GM12878 (cell line): ENCODE results near the gene LAMP1. TPM values are rescaled to one million over a fixed set of nuclear protein-coding genes. Genes with fewer than 3 reads are reported as not detected.
"Not testable (repeated sequence)": the region's sequence is repeated elsewhere in the genome, so short reads cannot be mapped to it uniquely, and the experiment has no call there.

Experiments
- ATAC-seq: fragments of 200-7000 bp; cut with Tn5 transposase; 3 replicates; pipeline ENCODE4 v1.9.1; 2020; ENCODE audit warnings: mild to moderate bottlenecking, moderate library complexity
- BruUV-seq: library from RNA; stranded (reverse); fragments of 400-500 nt; replicated peaks from 2 replicates; lab custom pipeline; 2021; lab: Mats Ljungman, UMichigan
- CTCF ChIA-PET: fragments of 300-600 bp; sonication (Branson Sonifier 250); formaldehyde crosslinking; extraction: SDS; loops from one replicate; lab custom pipeline; 2021; ENCODE audit warnings: inconsistent platforms; lab: Yijun Ruan, JAX
- POLR2A ChIA-PET: fragments of 350-600 bp; formaldehyde crosslinking; extraction: SDS; loops from one replicate; lab custom pipeline; 2021; ENCODE audit warnings: inconsistent platforms; lab: Charles Lee
- RAD21 ChIA-PET: fragments of 300-600 bp; sonication (Branson Sonifier 250); formaldehyde crosslinking; loops from one replicate; lab custom pipeline; 2023; ENCODE audit warnings: antibody characterized with exemption; ENCODE audit not compliant: unreplicated experiment; lab: Charles Lee
- SMC1A ChIA-PET: fragments of 300-600 bp; sonication (Branson Sonifier 250); formaldehyde crosslinking; loops from one replicate; lab custom pipeline; 2023; ENCODE audit not compliant: unreplicated experiment, uncharacterized antibody; lab: Charles Lee
- DNase-seq: peaks from one replicate; pipeline ENCODE4 v3.0.0-alpha.2; 2011; ENCODE audit warnings: low read depth, low spot score
- FAIRE-seq: peaks from 3 replicates; lab custom pipeline; 2011; peaks lifted over from hg19 to GRCh38; lab: Jason Lieb, UNC
- H2AFZ ChIP-seq: 2 replicates; pipeline ENCODE4 v1.6.0; 2011; ENCODE audit warnings: low read depth, low read length, control low read depth; ENCODE audit not compliant: control insufficient read depth
- H3K27ac ChIP-seq: 2 replicates; pipeline ENCODE4 v1.5.1; 2011; ENCODE audit warnings: control low read depth; ENCODE audit not compliant: control insufficient read depth, insufficient read depth
- H3K27me3 ChIP-seq, 2 experiments: replicated peaks in 1 of 2; 2 replicates each; pipeline versions ENCODE4 v1.6.0 to v1.6.1; 2011; ENCODE audit warnings: low read length in 1 of 2; ENCODE audit not compliant: control insufficient read depth in 2 of 2, insufficient read depth in 2 of 2
- H3K36me3 ChIP-seq, 2 experiments: 2 replicates each; pipeline ENCODE4 v1.5.1; 2011; ENCODE audit warnings: low read length in 1 of 2; ENCODE audit not compliant: control insufficient read depth in 2 of 2, insufficient read depth in 2 of 2
- H3K4me1 ChIP-seq: 2 replicates; pipeline ENCODE4 v1.6.1; 2011; ENCODE audit warnings: mild to moderate bottlenecking, low read length, moderate library complexity, mixed read lengths; ENCODE audit not compliant: control insufficient read depth, insufficient read depth
- H3K4me2 ChIP-seq: 2 replicates; pipeline ENCODE4 v1.6.0; 2011; ENCODE audit warnings: control low read depth; ENCODE audit not compliant: control insufficient read depth, insufficient read depth
- H3K4me3 ChIP-seq: fragments of 200-600 bp; sonication (generic); 2 replicates; pipeline ENCODE4 v1.5.1; 2016
- H3K79me2 ChIP-seq: 2 replicates; pipeline ENCODE4 v1.6.0; 2011; ENCODE audit warnings: low read length; ENCODE audit not compliant: control insufficient read depth, insufficient read depth
- H3K9ac ChIP-seq: 2 replicates; pipeline ENCODE4 v1.8.0; 2011; ENCODE audit warnings: low read length, control low read depth, mixed read lengths; ENCODE audit not compliant: control insufficient read depth, insufficient read depth
- H3K9me3 ChIP-seq: replicated peaks from 3 replicates; pipeline ENCODE4 v1.5.1; 2011; ENCODE audit warnings: mild to moderate bottlenecking, low read length; ENCODE audit not compliant: control insufficient read depth, insufficient read depth
- H4K20me1 ChIP-seq: 2 replicates; pipeline ENCODE4 v1.6.0; 2011; ENCODE audit not compliant: control insufficient read depth, insufficient read depth
- WGBS: methylation state at CpG from one replicate; pipeline ENCODE4 v1.1.6; 2016; ENCODE audit warnings: low lambda C conversion rate; ENCODE audit not compliant: insufficient replicate concordance, insufficient coverage; ENCODE audit errors: missing lambda C conversion rate; 5-methylcytosine and 5-hydroxymethylcytosine counted together
- in situ Hi-C: fragments of 300-500 bp; cut with MboI; formaldehyde crosslinking; loops from 9 replicates; pipeline ENCODE4 v1.14.3; 2018; ENCODE audit warnings: mixed read lengths
- intact Hi-C: fragments of 100-400 bp; cut with micrococcal nuclease; formaldehyde crosslinking; loops from one replicate; pipeline ENCODE4 v1.14.2; 2022; ENCODE audit not compliant: unreplicated experiment
- microRNA-seq: library from miRNA; unstranded; fragments of <30 nt; microRNA quantifications from one replicate; pipeline ENCODE4, GENCODE V29; 2018
- polyA plus RNA-seq, 11 experiments: library from polyadenylated mRNA; depleted of rRNA in 4 of 11; unstranded in 6 of 11; stranded (reverse) in 5 of 11; fragments of >200 nt; fragmentation: Nextera tagmentation in 4 of 11; fragmentation: Illumina TruSeq in 1 of 11; extraction: Ambion mirVana in 4 of 11; extraction: Trizol in 1 of 11; gene quantifications; 1 replicate in 1 of 11; 2 replicates in 10 of 11; pipeline versions ENCODE4 v1.2.1 to v1.2.3, GENCODE V29; 2011 to 2016; ENCODE audit warnings: inconsistent platforms in 2 of 11, missing spikeins in 2 of 11, low read depth in 1 of 11
- small RNA-seq: library from RNA; depleted of rRNA; stranded (forward); fragments of <200 nt; gene quantifications from one replicate; pipeline ENCODE3, GENCODE V24; 2014
- total RNA-seq, 4 experiments: library from RNA; depleted of rRNA in 3 of 4; stranded (reverse); fragments of >200 nt in 3 of 4; fragmentation: Illumina TruSeq in 1 of 4; extraction: Trizol in 1 of 4; gene quantifications; 2 replicates each; pipeline versions ENCODE4 v1.2.1 to v1.2.3, GENCODE V29; 2013 to 2021
- TF ChIP-seq, protein P1 (sequence below): fragments of 450-650 bp; IDR thresholded peaks from 2 replicates; pipeline ENCODE4 v1.6.1; 2018; ENCODE audit warnings: mild to moderate bottlenecking, low read depth, moderate library complexity; ENCODE audit not compliant: partially characterized antibody

Gene LAMP1
- total and polyA plus RNA-seq, 10 of the 15 experiments (the other 5 are each of a cell fraction or from before 2014, with no cell fraction given), result 2.5 to 83.0 (median 32.7) TPM

DNA sequence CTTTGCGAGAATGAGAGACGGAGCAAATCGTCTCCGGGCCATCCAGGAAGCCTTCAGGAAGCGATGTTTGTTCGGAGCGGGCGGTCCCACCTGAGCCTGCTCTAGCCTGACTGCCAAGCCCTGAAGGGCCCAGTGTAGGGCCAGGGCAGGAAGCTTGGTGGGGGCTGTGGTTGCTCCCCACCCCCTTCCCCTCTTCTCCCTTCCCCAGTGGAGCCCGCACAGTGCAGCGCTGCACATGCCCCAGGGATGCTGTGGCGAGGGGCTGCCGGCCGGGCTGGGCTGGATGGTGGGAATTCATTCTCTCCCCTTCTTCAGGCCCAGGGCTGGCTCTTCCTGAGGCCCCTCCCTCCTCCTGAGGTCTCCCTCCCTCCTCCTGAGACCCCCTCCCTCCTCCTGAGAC is 74.0 kb downstream of the LAMP1 start (continued):
- TF ChIP-seq, protein P1, sequence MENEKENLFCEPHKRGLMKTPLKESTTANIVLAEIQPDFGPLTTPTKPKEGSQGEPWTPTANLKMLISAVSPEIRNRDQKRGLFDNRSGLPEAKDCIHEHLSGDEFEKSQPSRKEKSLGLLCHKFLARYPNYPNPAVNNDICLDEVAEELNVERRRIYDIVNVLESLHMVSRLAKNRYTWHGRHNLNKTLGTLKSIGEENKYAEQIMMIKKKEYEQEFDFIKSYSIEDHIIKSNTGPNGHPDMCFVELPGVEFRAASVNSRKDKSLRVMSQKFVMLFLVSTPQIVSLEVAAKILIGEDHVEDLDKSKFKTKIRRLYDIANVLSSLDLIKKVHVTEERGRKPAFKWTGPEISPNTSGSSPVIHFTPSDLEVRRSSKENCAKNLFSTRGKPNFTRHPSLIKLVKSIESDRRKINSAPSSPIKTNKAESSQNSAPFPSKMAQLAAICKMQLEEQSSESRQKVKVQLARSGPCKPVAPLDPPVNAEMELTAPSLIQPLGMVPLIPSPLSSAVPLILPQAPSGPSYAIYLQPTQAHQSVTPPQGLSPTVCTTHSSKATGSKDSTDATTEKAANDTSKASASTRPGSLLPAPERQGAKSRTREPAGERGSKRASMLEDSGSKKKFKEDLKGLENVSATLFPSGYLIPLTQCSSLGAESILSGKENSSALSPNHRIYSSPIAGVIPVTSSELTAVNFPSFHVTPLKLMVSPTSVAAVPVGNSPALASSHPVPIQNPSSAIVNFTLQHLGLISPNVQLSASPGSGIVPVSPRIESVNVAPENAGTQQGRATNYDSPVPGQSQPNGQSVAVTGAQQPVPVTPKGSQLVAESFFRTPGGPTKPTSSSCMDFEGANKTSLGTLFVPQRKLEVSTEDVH, result no peak
- TF ChIP-seq, all 136 proteins: peak for 0

DNA sequence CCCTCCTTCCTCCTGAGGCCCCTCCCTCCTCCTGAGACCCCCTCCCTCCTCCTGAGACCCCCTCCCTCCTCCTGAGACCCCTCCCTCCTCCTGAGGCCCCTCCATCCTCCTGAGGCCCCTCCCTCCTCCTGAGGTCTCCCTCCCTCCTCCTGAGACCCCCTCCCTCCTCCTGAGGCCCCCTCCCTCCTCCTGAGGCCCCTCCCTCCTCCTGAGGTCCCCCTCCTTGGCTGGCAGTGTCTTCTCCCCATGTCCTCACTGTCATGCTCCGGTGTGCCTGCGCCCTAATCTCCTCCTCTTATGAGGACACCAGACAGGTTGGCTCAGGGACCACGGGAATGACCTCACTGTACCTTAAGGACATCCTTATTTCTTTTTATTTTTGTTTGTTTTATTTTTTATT is 74.7 kb downstream of the LAMP1 start:
- CTCF ChIA-PET, H3K9me3 ChIP-seq, H3K36me3 ChIP-seq, in situ Hi-C loops, intact Hi-C loops, H3K27ac ChIP-seq, H3K4me3 ChIP-seq, H4K20me1 ChIP-seq, ATAC-seq, H2AFZ ChIP-seq, BruUV-seq, SMC1A ChIA-PET, H3K9ac ChIP-seq, H3K4me1 ChIP-seq, POLR2A ChIA-PET, H3K79me2 ChIP-seq, RAD21 ChIA-PET, FAIRE-seq, DNase-seq, H3K27me3 ChIP-seq, H3K4me2 ChIP-seq: not testable (repeated sequence)
- WGBS, result 64% methylated on average over 3 of the region's 3 CpGs

Small RNA genes within 50 kb of the gene (microRNA-seq; reads per million reads assigned to microRNA genes)
- not detected for gene MIR8075

Small RNA genes within 50 kb of the gene (small RNA-seq; reads per million reads assigned to genes)
- gene MIR8075, result not detected

Other genes with a start within 250 kb of the LAMP1 start
Only the 7 nearest of the 8 such genes appear.
- not detected in 2 replicates for gene F7, start 191.4 kb upstream of the LAMP1 start, total RNA-seq (2014; rRNA removed)
- not detected in 2 replicates for gene F7, start 191.4 kb upstream of the LAMP1 start, total RNA-seq (2014; rRNA removed; fragmentation: Illumina TruSeq; extraction: Trizol)
- gene F7, start 191.4 kb upstream of the LAMP1 start, total RNA-seq (2021), result not detected in 2 replicates
- not detected in 2 replicates for gene F7, start 191.4 kb upstream of the LAMP1 start, polyA plus RNA-seq (2011; rRNA removed)
- not detected in 2 replicates for gene F7, start 191.4 kb upstream of the LAMP1 start, polyA plus RNA-seq (2014; fragmentation: Illumina TruSeq; extraction: Trizol)
- gene F7, start 191.4 kb upstream of the LAMP1 start, polyA plus RNA-seq (2014; fragmentation: Nextera tagmentation; extraction: Ambion mirVana), result not detected
- not detected in 2 replicates for gene F7, start 191.4 kb upstream of the LAMP1 start, polyA plus RNA-seq (2014; rRNA removed)
- not detected for gene F7, start 191.4 kb upstream of the LAMP1 start, polyA plus RNA-seq (2016; fragmentation: Nextera tagmentation; extraction: Ambion mirVana)
- gene F10, start 174.4 kb upstream of the LAMP1 start, total RNA-seq (2014; rRNA removed), result not detected in 2 replicates
- not detected in 2 replicates for gene F10, start 174.4 kb upstream of the LAMP1 start, total RNA-seq (2014; rRNA removed; fragmentation: Illumina TruSeq; extraction: Trizol)
- not detected in 2 replicates for gene F10, start 174.4 kb upstream of the LAMP1 start, total RNA-seq (2021)
- not detected in 2 replicates for gene F10, start 174.4 kb upstream of the LAMP1 start, polyA plus RNA-seq (2011; rRNA removed)
- gene F10, start 174.4 kb upstream of the LAMP1 start, polyA plus RNA-seq (2014; fragmentation: Illumina TruSeq; extraction: Trizol), result not detected in 2 replicates
- not detected for gene F10, start 174.4 kb upstream of the LAMP1 start, polyA plus RNA-seq (2014; fragmentation: Nextera tagmentation; extraction: Ambion mirVana)
- not detected in 2 replicates for gene F10, start 174.4 kb upstream of the LAMP1 start, polyA plus RNA-seq (2014; rRNA removed)
- not detected for gene F10, start 174.4 kb upstream of the LAMP1 start, polyA plus RNA-seq (2016; fragmentation: Nextera tagmentation; extraction: Ambion mirVana)
- gene PROZ, start 138.6 kb upstream of the LAMP1 start, total RNA-seq (2014; rRNA removed), result not detected in 2 replicates
- not detected in 2 replicates for gene PROZ, start 138.6 kb upstream of the LAMP1 start, total RNA-seq (2014; rRNA removed; fragmentation: Illumina TruSeq; extraction: Trizol)
- gene PROZ, start 138.6 kb upstream of the LAMP1 start, total RNA-seq (2021), result not detected in 2 replicates
- not detected in 2 replicates for gene PROZ, start 138.6 kb upstream of the LAMP1 start, polyA plus RNA-seq (2011; rRNA removed)
- 0.07 TPM in 1 of 2 replicates, not detected in the other for gene PROZ, start 138.6 kb upstream of the LAMP1 start, polyA plus RNA-seq (2014; fragmentation: Illumina TruSeq; extraction: Trizol)
- not detected for gene PROZ, start 138.6 kb upstream of the LAMP1 start, polyA plus RNA-seq (2014; fragmentation: Nextera tagmentation; extraction: Ambion mirVana)
- not detected in 2 replicates for gene PROZ, start 138.6 kb upstream of the LAMP1 start, polyA plus RNA-seq (2014; rRNA removed)
- under 1 TPM; 0.21 to 0.24 TPM for gene PROZ, start 138.6 kb upstream of the LAMP1 start, polyA plus RNA-seq (2016; fragmentation: Nextera tagmentation; extraction: Ambion mirVana)
- 53.5 and 61.0 TPM in 2 replicates for gene PCID2, start 88.6 kb upstream of the LAMP1 start, total RNA-seq (2014; rRNA removed)
- 44.6 and 46.1 TPM in 2 replicates for gene PCID2, start 88.6 kb upstream of the LAMP1 start, total RNA-seq (2014; rRNA removed; fragmentation: Illumina TruSeq; extraction: Trizol)
- 37.0 and 37.6 TPM in 2 replicates for gene PCID2, start 88.6 kb upstream of the LAMP1 start, total RNA-seq (2021)
- gene PCID2, start 88.6 kb upstream of the LAMP1 start, polyA plus RNA-seq (2011; rRNA removed), result 98.1 and 107 TPM in 2 replicates
- 47.2 and 57.0 TPM in 2 replicates for gene PCID2, start 88.6 kb upstream of the LAMP1 start, polyA plus RNA-seq (2014; fragmentation: Illumina TruSeq; extraction: Trizol)
- gene PCID2, start 88.6 kb upstream of the LAMP1 start, polyA plus RNA-seq (2014; fragmentation: Nextera tagmentation; extraction: Ambion mirVana), result 10 to 100 TPM; 65.4 to 71.8 TPM
- gene PCID2, start 88.6 kb upstream of the LAMP1 start, polyA plus RNA-seq (2014; rRNA removed), result 48.3 and 54.4 TPM in 2 replicates
- gene PCID2, start 88.6 kb upstream of the LAMP1 start, polyA plus RNA-seq (2016; fragmentation: Nextera tagmentation; extraction: Ambion mirVana), result 10 to 100 TPM; 62.1 to 70.0 TPM
- gene CUL4A, start 87.6 kb upstream of the LAMP1 start, total RNA-seq (2014; rRNA removed), result 73.8 and 74.3 TPM in 2 replicates
- gene CUL4A, start 87.6 kb upstream of the LAMP1 start, total RNA-seq (2014; rRNA removed; fragmentation: Illumina TruSeq; extraction: Trizol), result 50.1 and 50.8 TPM in 2 replicates
- 55.7 and 60.9 TPM in 2 replicates for gene CUL4A, start 87.6 kb upstream of the LAMP1 start, total RNA-seq (2021)
- gene CUL4A, start 87.6 kb upstream of the LAMP1 start, polyA plus RNA-seq (2011; rRNA removed), result 40.1 and 42.3 TPM in 2 replicates
- gene CUL4A, start 87.6 kb upstream of the LAMP1 start, polyA plus RNA-seq (2014; fragmentation: Illumina TruSeq; extraction: Trizol), result 45.1 and 48.0 TPM in 2 replicates
- 10 to 100 TPM; 19.7 to 21.8 TPM for gene CUL4A, start 87.6 kb upstream of the LAMP1 start, polyA plus RNA-seq (2014; fragmentation: Nextera tagmentation; extraction: Ambion mirVana)
- gene CUL4A, start 87.6 kb upstream of the LAMP1 start, polyA plus RNA-seq (2014; rRNA removed), result 60.4 and 60.9 TPM in 2 replicates
- 10 to 100 TPM; 64.1 to 66.5 TPM for gene CUL4A, start 87.6 kb upstream of the LAMP1 start, polyA plus RNA-seq (2016; fragmentation: Nextera tagmentation; extraction: Ambion mirVana)
- not detected in 2 replicates for gene GRTP1, start 66.9 kb downstream of the LAMP1 start, total RNA-seq (2014; rRNA removed)
- gene GRTP1, start 66.9 kb downstream of the LAMP1 start, total RNA-seq (2014; rRNA removed; fragmentation: Illumina TruSeq; extraction: Trizol), result not detected in 2 replicates
- 0.18 TPM in 1 of 2 replicates, not detected in the other for gene GRTP1, start 66.9 kb downstream of the LAMP1 start, total RNA-seq (2021)
- gene GRTP1, start 66.9 kb downstream of the LAMP1 start, polyA plus RNA-seq (2011; rRNA removed), result not detected in 2 replicates
- not detected in 2 replicates for gene GRTP1, start 66.9 kb downstream of the LAMP1 start, polyA plus RNA-seq (2014; fragmentation: Illumina TruSeq; extraction: Trizol)
- gene GRTP1, start 66.9 kb downstream of the LAMP1 start, polyA plus RNA-seq (2014; fragmentation: Nextera tagmentation; extraction: Ambion mirVana), result not detected
- not detected in 2 replicates for gene GRTP1, start 66.9 kb downstream of the LAMP1 start, polyA plus RNA-seq (2014; rRNA removed)
- under 1 TPM; 0.12 to 0.16 TPM for gene GRTP1, start 66.9 kb downstream of the LAMP1 start, polyA plus RNA-seq (2016; fragmentation: Nextera tagmentation; extraction: Ambion mirVana)
- 1.1 and 1.9 TPM in 2 replicates for gene ADPRHL1, start 156.2 kb downstream of the LAMP1 start, total RNA-seq (2014; rRNA removed)
- gene ADPRHL1, start 156.2 kb downstream of the LAMP1 start, total RNA-seq (2014; rRNA removed; fragmentation: Illumina TruSeq; extraction: Trizol), result 0.94 and 1.0 TPM in 2 replicates
- gene ADPRHL1, start 156.2 kb downstream of the LAMP1 start, total RNA-seq (2021), result 1.2 and 1.6 TPM in 2 replicates
- 0.04 and 0.05 TPM in 2 replicates for gene ADPRHL1, start 156.2 kb downstream of the LAMP1 start, polyA plus RNA-seq (2011; rRNA removed)
- 0.90 and 1.1 TPM in 2 replicates for gene ADPRHL1, start 156.2 kb downstream of the LAMP1 start, polyA plus RNA-seq (2014; fragmentation: Illumina TruSeq; extraction: Trizol)
- under 1 TPM; 0.10 to 0.13 TPM for gene ADPRHL1, start 156.2 kb downstream of the LAMP1 start, polyA plus RNA-seq (2014; fragmentation: Nextera tagmentation; extraction: Ambion mirVana)
- 0.63 and 1.4 TPM in 2 replicates for gene ADPRHL1, start 156.2 kb downstream of the LAMP1 start, polyA plus RNA-seq (2014; rRNA removed)
- gene ADPRHL1, start 156.2 kb downstream of the LAMP1 start, polyA plus RNA-seq (2016; fragmentation: Nextera tagmentation; extraction: Ambion mirVana), result 1 to 10 TPM in 1 of 2 experiments, under 1 TPM in 1; 0.80 to 1.1 TPM